Melanocyte of skin (primary cell): ENCODE measurements around the gene AP1G2. TPM values are rescaled to one million over a fixed set of nuclear protein-coding genes. Genes with fewer than 3 reads are reported as not detected.

ENCODE experiments used
- total RNA-seq, 2 donors: library from RNA; depleted of rRNA; stranded (reverse); fragments of >200 nt; gene quantifications; 2 replicates each; pipeline ENCODE4 v1.2.3, GENCODE V29; 2012

The AP1G2 gene, protein sequence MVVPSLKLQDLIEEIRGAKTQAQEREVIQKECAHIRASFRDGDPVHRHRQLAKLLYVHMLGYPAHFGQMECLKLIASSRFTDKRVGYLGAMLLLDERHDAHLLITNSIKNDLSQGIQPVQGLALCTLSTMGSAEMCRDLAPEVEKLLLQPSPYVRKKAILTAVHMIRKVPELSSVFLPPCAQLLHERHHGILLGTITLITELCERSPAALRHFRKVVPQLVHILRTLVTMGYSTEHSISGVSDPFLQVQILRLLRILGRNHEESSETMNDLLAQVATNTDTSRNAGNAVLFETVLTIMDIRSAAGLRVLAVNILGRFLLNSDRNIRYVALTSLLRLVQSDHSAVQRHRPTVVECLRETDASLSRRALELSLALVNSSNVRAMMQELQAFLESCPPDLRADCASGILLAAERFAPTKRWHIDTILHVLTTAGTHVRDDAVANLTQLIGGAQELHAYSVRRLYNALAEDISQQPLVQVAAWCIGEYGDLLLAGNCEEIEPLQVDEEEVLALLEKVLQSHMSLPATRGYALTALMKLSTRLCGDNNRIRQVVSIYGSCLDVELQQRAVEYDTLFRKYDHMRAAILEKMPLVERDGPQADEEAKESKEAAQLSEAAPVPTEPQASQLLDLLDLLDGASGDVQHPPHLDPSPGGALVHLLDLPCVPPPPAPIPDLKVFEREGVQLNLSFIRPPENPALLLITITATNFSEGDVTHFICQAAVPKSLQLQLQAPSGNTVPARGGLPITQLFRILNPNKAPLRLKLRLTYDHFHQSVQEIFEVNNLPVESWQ
- 10 to 100 TPM; 23.1 to 27.0 TPM for total RNA-seq

GRCh38 chr14:23567186-23568020 lies at the start of gene AP1G2:
Gene AP1G2, minus strand, starts transcription at chr14:23567791. Its CDS starts 477 bp downstream, at chr14:23567314.

GRCh38 chr14:23578560-23579310 lies 11.1 kb upstream of the AP1G2 start, which contains the start of gene JPH4:
Gene JPH4, minus strand, starts transcription at chr14:23578790. Its CDS starts 1,337 bp downstream, at chr14:23577453.

DNA sequence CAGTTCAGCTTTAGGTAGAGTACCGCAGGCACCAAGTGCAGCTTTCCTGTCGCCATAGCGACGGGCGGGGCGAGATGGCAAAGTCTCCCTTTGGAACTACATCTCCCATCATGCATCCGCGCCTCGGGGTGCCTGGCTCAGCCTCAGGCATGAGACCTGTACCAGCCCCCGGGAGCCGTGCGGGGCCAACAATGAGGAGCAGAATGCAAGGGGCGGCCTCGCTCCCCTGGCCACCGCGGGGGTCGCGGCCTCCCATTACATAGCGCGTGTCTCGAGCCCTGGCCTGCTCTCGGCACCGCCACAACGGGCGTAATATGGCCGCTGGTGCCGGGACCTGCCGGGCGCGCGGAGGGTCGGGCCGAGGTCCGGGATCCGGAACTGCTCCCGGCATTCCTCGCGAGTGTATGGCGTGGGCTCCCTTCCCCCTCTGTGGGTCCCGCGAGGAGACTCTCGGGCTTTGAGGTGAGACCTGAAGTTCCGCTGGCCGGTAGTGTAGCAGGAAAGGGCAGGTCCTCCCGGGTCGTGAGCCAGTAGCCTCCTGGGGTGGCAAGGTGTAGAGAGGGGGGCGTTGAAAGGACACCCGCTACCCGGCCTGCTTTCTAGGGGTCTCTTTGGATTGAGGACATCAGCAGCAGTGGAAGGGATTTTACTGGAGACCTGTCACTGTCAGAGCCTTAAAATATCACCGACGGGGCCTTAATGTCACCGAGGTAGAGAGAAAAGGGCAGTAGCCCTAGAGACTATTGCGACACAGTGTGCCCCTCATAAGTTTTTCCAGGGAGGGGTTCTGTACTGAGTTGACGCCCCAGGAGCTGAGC lies 11.5 kb downstream of the AP1G2 start, which contains the start of gene THTPA:
Gene THTPA (plus strand): TSS at position 390 of the 818 bp plus-strand sequence. CDS start 487 bp downstream, outside the sequence.

GRCh38 chr14:23551266-23552028 lies 16.1 kb downstream of the AP1G2 start, which contains the start of gene ZFHX2:
Gene ZFHX2, minus strand, starts transcription at chr14:23551765. Its CDS starts 16,440 bp downstream, at chr14:23535325.

Other genes starting within 250 kb of the AP1G2 start
- 10 to 100 TPM; 33.0 to 54.3 TPM for gene PABPN1, start 246.3 kb downstream of the AP1G2 start, total RNA-seq
- 1 to 10 TPM; 2.4 to 3.3 TPM for gene SLC22A17, start 214.9 kb downstream of the AP1G2 start, total RNA-seq
- gene EFS, start 202.6 kb downstream of the AP1G2 start, total RNA-seq = 1 to 10 TPM; 1.3 to 2.1 TPM
- not detected for gene IL25, start 195.0 kb downstream of the AP1G2 start, total RNA-seq
- gene CMTM5, start 190.7 kb downstream of the AP1G2 start, total RNA-seq = under 1 TPM; 0.67 to 0.69 TPM
- not detected for gene MYH6, start 159.5 kb downstream of the AP1G2 start, total RNA-seq
- not detected for gene MYH7, start 132.1 kb downstream of the AP1G2 start, total RNA-seq
- gene NGDN, start 98.1 kb downstream of the AP1G2 start, total RNA-seq = 10 to 100 TPM; 31.7 to 54.6 TPM
- under 1 TPM; under 0.01 TPM for gene ZFHX2, start 16.0 kb downstream of the AP1G2 start, total RNA-seq
- 10 to 100 TPM; 20.3 to 31.7 TPM for gene THTPA, start 11.5 kb downstream of the AP1G2 start, total RNA-seq
- gene JPH4, start 11.0 kb upstream of the AP1G2 start, total RNA-seq = under 1 TPM in 1 of 2 donors, not detected in 1; 0.33 TPM
- gene DHRS2, start 68.6 kb upstream of the AP1G2 start, total RNA-seq = under 1 TPM; 0.33 to 0.34 TPM